GM12874 (cell line): Measurements from ENCODE around the gene SPC24.

Experiments used
- CTCF ChIP-seq: IDR thresholded peaks from 2 replicates; pipeline ENCODE4 v1.5.1; 2011; ENCODE audit warnings: low read depth, mild to moderate bottlenecking, control low read depth, low read length, moderate library complexity; ENCODE audit not compliant: insufficient read depth

SPC24 gene

GRCh38 chr19:11111117-11111770, 44.3 kb downstream of the SPC24 start:
- TF ChIP-seq CTCF, result no peak

- TF ChIP-seq CTCF, result no peak
These were observed 46.8 kb downstream of the SPC24 start for GRCh38 chr19:11108746-11109145.

GRCh38 chr19:11106477-11106876, 49.1 kb downstream of the SPC24 start:
- no peak for TF ChIP-seq CTCF

- TF ChIP-seq CTCF, result no peak
These were observed 50.5 kb downstream of the SPC24 start for GRCh38 chr19:11105014-11105636.

GRCh38 chr19:11102944-11103343, 52.6 kb downstream of the SPC24 start:
- TF ChIP-seq CTCF, result no peak

- TF ChIP-seq CTCF, result no peak
These were observed 54.5 kb downstream of the SPC24 start for GRCh38 chr19:11101057-11101456.

GRCh38 chr19:11100049-11100448, 55.5 kb downstream of the SPC24 start:
- TF ChIP-seq CTCF, result no peak
